ENCODE measurements around the gene PURA.

DNA sequence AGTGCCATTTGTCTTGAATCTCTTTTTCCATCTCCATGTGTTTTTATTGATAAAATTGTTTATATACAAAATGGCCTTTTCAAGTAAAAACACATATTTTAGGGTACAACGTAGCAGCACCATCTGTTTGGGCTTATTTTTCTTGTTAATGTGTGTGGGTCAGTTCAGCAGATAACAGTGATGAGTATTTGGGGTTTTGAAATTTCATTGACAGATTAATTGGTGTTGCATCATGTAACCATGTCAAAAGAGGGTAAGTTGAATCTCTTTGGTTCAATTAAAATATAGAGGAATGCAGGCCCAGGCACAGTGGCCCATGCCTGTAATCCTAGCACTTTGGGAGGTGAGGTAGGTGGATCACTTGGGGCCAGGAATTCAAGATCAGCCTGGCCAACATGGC, 20.0 kb upstream of the PURA start:
- TF ChIP-seq POLR2AphosphoS5 (IDR thresholded peaks at IDR 0.05), result no peak
- TF ChIP-seq, protein P1, sequence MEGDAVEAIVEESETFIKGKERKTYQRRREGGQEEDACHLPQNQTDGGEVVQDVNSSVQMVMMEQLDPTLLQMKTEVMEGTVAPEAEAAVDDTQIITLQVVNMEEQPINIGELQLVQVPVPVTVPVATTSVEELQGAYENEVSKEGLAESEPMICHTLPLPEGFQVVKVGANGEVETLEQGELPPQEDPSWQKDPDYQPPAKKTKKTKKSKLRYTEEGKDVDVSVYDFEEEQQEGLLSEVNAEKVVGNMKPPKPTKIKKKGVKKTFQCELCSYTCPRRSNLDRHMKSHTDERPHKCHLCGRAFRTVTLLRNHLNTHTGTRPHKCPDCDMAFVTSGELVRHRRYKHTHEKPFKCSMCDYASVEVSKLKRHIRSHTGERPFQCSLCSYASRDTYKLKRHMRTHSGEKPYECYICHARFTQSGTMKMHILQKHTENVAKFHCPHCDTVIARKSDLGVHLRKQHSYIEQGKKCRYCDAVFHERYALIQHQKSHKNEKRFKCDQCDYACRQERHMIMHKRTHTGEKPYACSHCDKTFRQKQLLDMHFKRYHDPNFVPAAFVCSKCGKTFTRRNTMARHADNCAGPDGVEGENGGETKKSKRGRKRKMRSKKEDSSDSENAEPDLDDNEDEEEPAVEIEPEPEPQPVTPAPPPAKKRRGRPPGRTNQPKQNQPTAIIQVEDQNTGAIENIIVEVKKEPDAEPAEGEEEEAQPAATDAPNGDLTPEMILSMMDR (IDR thresholded peaks at IDR 0.05), result no peak

Data from transverse colon (tissue), 4 donors.